WTC11 (cell line): Measurements from ENCODE around the gene KSR1. TPM values are rescaled to one million over a fixed set of nuclear protein-coding genes. Genes with fewer than 3 reads are reported as not detected.

ENCODE experiments used
- ATAC-seq: fragments of 200-7000 bp; cut with Tn5 transposase; 2 replicates; pipeline ENCODE4 v1.10.0; 2021; ENCODE audit warnings: mild to moderate bottlenecking, moderate library complexity
- CTCF ChIA-PET: fragments of 300-600 bp; sonication (Branson Sonifier 250); formaldehyde crosslinking; loops from one replicate; lab custom pipeline; 2021; ENCODE audit warnings: antibody characterized with exemption; lab: Charles Lee
- POLR2A ChIA-PET: fragments of 350-600 bp; sonication (Branson Sonifier 250); formaldehyde crosslinking; loops from one replicate; lab custom pipeline; 2021; ENCODE audit warnings: antibody characterized with exemption; lab: Charles Lee
- DNase-seq: peaks from one replicate; pipeline ENCODE4 v3.0.0; 2021; ENCODE audit warnings: low spot score
- H3K27ac Mint-ChIP-seq: 2 replicates; pipeline ENCODE4 v1.8.0; 2021; ENCODE audit warnings: mixed read lengths
- H3K27me3 Mint-ChIP-seq: 2 replicates; pipeline ENCODE4 v1.8.0; 2021; ENCODE audit warnings: low read depth, mild to moderate bottlenecking, moderate library complexity, mixed read lengths
- H3K36me3 Mint-ChIP-seq: 2 replicates; pipeline ENCODE4 v1.8.0; 2021; ENCODE audit warnings: mixed read lengths
- H3K4me1 Mint-ChIP-seq: 2 replicates; pipeline ENCODE4 v1.8.0; 2022; ENCODE audit warnings: mixed read lengths
- H3K4me3 Mint-ChIP-seq: 2 replicates; pipeline ENCODE4 v1.8.0; 2021; ENCODE audit warnings: mild to moderate bottlenecking, moderate library complexity, mixed read lengths
- H3K9me3 Mint-ChIP-seq: 2 replicates; pipeline ENCODE4 v1.8.0; 2021; ENCODE audit warnings: mixed read lengths
- AFF4 ChIP-seq: sonication (generic); formaldehyde crosslinking; IDR thresholded peaks from 2 replicates; pipeline ENCODE4 v1.8.1; 2023; ENCODE audit warnings: mild to moderate bottlenecking, missing genetic modification reagents, borderline replicate concordance
- ATF2 ChIP-seq: sonication (generic); formaldehyde crosslinking; IDR thresholded peaks from 2 replicates; pipeline ENCODE4 v1.8.1; 2022; ENCODE audit warnings: low read depth, missing genetic modification reagents, borderline replicate concordance
- CTCF ChIP-seq: fragments of 200-600 bp; IDR thresholded peaks from 2 replicates; pipeline ENCODE4 v1.8.0; 2022; ENCODE audit warnings: antibody characterized with exemption
- ERG ChIP-seq: fragments of 250-450 bp; sonication (Bioruptor Pico); IDR thresholded peaks from 2 replicates; pipeline ENCODE4 v1.8.0; 2021; ENCODE audit warnings: mild to moderate bottlenecking
- FOXJ3 ChIP-seq: sonication (generic); formaldehyde crosslinking; IDR thresholded peaks from 2 replicates; pipeline ENCODE4 v1.9.0; 2021; ENCODE audit warnings: missing genetic modification reagents, mild to moderate bottlenecking, borderline replicate concordance
- GTF2I ChIP-seq: fragments of 250-450 bp; sonication (Bioruptor Pico); conservative IDR thresholded peaks from 2 replicates; pipeline ENCODE4 v1.4.0; 2021; ENCODE audit warnings: mild to moderate bottlenecking
- MYBL2 ChIP-seq: sonication (generic); formaldehyde crosslinking; IDR thresholded peaks from 2 replicates; pipeline ENCODE4 v1.8.1; 2023; ENCODE audit warnings: mild to moderate bottlenecking, moderate library complexity, missing genetic modification reagents
- NR1H2 ChIP-seq: sonication (generic); formaldehyde crosslinking; IDR thresholded peaks from 2 replicates; pipeline ENCODE4 v1.9.0; 2021; ENCODE audit warnings: mild to moderate bottlenecking, moderate library complexity, missing genetic modification reagents
- RELA ChIP-seq: sonication (generic); formaldehyde crosslinking; IDR thresholded peaks from 2 replicates; pipeline ENCODE4 v1.8.1; 2022; ENCODE audit warnings: missing genetic modification reagents, mild to moderate bottlenecking, borderline replicate concordance
- SP1 ChIP-seq: sonication (generic); formaldehyde crosslinking; conservative IDR thresholded peaks from 2 replicates; pipeline ENCODE4 v1.8.1; 2022; ENCODE audit warnings: missing genetic modification reagents
- ZNF138 ChIP-seq: sonication (generic); formaldehyde crosslinking; conservative IDR thresholded peaks from 2 replicates; pipeline ENCODE4 v1.8.1; 2022; ENCODE audit warnings: mild to moderate bottlenecking, moderate library complexity, missing genetic modification reagents
- total RNA-seq: library from RNA; stranded (reverse); gene quantifications from 3 replicates; pipeline ENCODE4 v1.2.3, GENCODE V29; 2021

Gene KSR1
- total RNA-seq, 1 experiment from 2014 or later: 45.5 TPM

GRCh38 chr17:27601069-27601974, 145.1 kb downstream of the KSR1 start:
- ATAC-seq (peak; percentile 19; the same call in 1 of the 2 replicates), DNase-seq (peak; percentile 90)
- Mint-ChIP-seq H3K4me3 (no peak overlapping the region), H3K27me3 (no peaks in the 10 kb centered on the region), H3K27ac (no peak overlapping the region; the same call in 1 of the 2 replicates), H3K36me3 (peaks cover 13% of the 10 kb centered on the region), H3K9me3 (no peaks in the 10 kb centered on the region), H3K4me1 (peaks cover 7% of the 10 kb centered on the region)
- ChIA-PET CTCF (interaction anchor here (1.0 to 4.7 kb wide), 16 partner anchors 8 to 360 kb away, joined by 3 to 67 read pairs (median 12); partner anchors contain the start of gene KSR1), POLR2A (interaction anchor here (0.6 kb wide), 1 partner anchor 430 kb away, joined by 3 read pairs; no protein-coding TSS in a partner anchor)
- no peak for TF ChIP-seq NR1H2 (CRISPR knock-in tag)
- peak; percentile 83 for TF ChIP-seq CTCF
- no peak for TF ChIP-seq SP1
- no peak for TF ChIP-seq ERG

GRCh38 chr17:27601975-27602302, 145.7 kb downstream of the KSR1 start:
- H3K4me1 Mint-ChIP-seq: peaks cover 7% of the 10 kb centered on the region
- no peak for TF ChIP-seq ZNF138
- TF ChIP-seq AFF4 (CRISPR knock-in tag): no peak
- TF ChIP-seq MYBL2: no peak
- no peak for TF ChIP-seq GTF2I (CRISPR knock-in tag)
- no peak for TF ChIP-seq FOXJ3 (CRISPR knock-in tag)
- TF ChIP-seq ATF2 (CRISPR knock-in tag): no peak
- TF ChIP-seq RELA (CRISPR knock-in tag): no peak
- DNase-seq (no peak), ATAC-seq (no peak)
- H3K27me3 Mint-ChIP-seq: no peaks in the 10 kb centered on the region
- H3K9me3 Mint-ChIP-seq: no peaks in the 10 kb centered on the region
- no peak overlapping the region for H3K4me3 Mint-ChIP-seq
- ChIA-PET CTCF (interaction anchor here (0.9 to 4.7 kb wide), 25 partner anchors 11 to 365 kb away, joined by 3 to 67 read pairs (median 7); partner anchors contain the start of gene KSR1), POLR2A (interaction anchor here (0.6 to 1.2 kb wide), 2 partner anchors 146 to 429 kb away, joined by 3 read pairs; partner anchors contain the start of gene KSR1)
- no peak overlapping the region; the same call in 1 of the 2 replicates for H3K27ac Mint-ChIP-seq
- peaks cover 16% of the 10 kb centered on the region for H3K36me3 Mint-ChIP-seq
